NCI-H1694 treated with DMSO at 0.1 percent for 48 hours (cell line): ENCODE results near the gene KIF6.

ENCODE experiments used
- DNase-seq: peaks from one replicate; lab custom pipeline; 2025; lab: John Stamatoyannopoulos, UW

KIF6 gene

DNA sequence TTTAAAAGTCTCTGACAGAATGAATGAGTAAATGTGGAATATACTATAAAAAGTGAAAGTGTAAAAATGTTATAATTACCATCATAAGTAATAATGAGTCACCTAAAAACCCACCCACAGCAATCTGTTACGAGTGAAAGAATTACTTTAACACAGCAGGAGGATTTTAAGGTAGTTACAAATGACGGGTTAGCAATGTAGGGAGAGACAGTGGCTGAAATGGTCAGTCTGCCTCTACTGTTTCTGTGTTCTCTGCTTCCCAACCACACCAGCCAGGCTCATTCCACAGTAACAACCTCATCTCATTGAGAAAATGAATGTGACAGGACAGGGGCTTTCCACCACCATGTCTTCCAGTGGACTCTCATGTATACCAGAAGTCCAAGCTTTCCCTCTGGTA is 278.3 kb downstream of the KIF6 start:
- DNase-seq, result no peak

DNA sequence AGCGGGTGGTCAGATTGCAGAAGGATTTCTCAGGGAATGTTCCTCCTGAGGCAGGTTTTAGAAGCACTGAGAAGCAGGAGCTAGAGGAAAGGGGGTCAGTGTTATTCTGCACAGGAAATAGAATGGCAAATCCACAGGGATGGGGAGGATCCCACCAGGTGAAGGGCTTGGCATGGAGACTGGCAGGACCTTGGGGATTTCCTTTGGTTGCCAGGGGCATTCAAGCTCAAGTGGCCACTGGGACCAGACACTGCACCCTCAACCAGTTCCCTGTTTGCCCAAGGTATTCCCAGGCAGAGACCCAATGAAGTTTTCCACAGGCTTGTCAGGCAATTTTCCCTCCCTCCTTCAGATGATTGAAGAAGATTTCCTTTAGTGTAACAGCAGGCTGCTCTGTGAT is 279.5 kb downstream of the KIF6 start:
- DNase-seq, result no peak

DNA sequence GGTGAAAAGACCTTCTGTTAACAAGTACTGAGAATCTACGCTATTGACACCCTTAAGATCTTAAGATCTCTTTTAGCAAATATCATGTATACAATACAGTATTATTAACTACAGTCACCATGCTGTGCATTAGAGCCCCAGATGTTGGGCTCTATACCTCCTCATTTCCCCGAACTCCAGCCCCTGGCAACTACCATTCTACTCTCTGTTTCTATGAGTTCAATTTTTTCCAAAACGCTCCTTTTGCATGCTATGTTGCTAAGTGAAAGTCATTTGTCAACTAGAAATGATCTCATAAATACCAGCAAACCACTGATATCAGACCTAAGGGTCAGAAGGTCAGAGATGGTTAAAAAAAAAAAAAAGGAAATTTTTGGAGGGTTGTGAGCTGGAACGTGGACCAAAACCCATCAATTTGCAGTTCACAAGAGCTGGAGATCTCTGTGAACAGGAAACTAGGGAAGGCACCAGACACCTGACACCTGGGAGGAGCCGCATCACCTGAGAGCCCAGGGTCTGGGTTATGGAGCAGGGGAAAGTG is 280.7 kb downstream of the KIF6 start:
- no peak for DNase-seq

DNA sequence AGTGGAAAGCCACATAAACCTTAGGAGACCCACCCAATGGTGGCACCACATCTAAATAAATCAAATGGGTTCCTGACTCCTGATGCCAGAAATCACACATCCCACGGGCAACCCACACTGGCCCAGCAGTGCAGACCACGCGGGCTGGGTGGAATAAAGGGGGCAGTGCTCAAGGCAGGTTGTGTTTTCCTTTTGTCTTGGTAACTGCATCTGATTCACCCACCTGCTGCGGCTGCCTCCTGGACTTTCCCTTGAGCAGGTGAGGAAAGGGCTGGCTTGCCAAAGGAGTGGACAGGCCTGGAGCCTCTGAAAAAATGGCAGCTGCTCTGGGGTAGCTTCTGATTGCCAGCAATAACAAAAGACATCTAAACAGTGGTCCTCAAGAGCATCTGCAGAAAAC is 283.2 kb downstream of the KIF6 start:
- peak; percentile 24 for DNase-seq

DNA sequence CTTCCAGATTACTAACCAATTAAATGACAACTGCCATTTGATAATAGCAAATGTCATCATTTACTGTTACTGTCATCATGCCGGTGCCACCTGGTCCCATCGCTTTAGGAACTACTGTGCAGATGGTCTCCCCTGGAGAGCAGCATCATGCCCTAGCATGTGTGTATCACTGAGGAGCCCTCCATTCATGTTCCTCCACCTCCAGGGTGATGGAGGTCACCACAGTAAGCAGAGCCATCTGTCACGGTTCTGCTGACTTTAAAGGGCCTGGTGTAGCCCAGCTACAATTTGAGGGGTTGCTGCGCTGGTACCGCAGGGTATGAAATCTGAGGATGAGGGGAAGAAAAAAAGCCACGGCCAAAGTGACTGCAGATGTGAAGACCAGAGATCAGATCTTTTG is 283.9 kb downstream of the KIF6 start:
- DNase-seq, result peak; percentile 93

DNA sequence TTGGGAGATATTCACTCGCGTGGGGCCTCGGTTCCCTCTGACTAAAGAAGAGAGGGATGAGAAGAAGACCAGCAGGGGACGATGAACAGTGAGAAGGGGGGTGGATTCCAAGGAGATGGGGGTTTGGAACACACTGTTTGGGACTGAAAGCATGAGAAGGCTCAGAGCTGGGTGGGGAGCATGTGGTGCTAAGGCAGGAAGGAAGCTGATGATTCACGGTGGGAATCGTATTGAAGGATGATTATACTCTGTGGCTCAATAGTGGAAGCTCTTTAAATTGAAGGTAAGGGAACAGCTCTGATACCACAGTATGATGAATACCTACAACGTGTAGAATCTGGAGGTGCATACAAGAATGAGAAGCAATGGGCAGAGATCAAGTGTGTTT is 285.2 kb downstream of the KIF6 start:
- no peak for DNase-seq

DNA sequence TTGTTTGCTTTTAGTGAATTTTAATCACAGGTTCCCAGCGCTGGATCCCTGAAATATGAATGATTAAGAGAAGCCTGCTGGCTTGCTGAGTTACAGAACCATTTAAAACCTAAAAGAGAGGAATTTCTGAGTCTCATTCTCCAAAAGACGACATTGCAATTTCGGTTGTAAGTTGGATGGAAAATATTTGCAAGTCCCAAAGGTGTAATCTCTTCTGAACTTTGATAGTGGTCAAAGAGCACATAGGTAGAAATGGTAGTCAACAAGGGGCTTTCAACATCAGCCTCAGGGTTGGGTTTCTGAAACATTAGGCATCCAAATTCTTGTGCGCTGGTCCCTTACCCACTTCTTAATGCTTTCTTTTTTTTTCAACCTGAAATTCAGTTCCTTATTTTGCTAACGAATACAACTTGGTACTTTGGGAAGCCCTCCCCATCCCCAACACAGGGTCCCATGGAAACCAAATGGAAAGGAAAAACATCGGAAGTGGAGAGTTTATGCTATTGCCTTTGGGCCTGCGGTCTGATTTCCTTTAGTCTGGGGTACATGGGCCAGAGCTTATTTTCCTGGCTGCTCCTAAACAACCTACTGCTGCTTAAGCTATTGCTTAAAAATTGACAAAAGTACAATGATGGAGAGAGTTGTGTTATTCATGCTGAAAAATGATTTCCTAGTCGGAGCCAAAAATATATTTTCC is 285.7 kb downstream of the KIF6 start:
- DNase-seq, result no peak

DNA sequence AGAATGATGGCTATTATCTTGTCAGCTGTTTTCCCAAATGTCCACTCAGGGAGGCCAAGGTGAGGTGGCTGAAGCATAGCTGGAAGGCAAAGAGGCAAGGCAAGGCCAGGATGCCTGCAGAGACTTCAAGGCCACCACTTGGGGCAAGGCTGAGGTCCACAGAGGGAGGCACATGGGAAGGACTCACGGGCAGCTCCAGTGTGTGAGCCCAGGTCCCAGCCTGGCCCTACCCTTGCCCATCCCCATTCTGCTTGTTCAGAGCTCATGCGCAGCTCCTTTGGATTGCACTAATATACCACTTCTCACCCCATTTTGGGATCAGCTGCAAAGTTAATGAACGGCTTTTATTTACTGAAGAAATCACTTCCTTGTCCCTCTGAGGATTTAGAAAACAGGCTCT is 291.6 kb downstream of the KIF6 start:
- no peak for DNase-seq

DNA sequence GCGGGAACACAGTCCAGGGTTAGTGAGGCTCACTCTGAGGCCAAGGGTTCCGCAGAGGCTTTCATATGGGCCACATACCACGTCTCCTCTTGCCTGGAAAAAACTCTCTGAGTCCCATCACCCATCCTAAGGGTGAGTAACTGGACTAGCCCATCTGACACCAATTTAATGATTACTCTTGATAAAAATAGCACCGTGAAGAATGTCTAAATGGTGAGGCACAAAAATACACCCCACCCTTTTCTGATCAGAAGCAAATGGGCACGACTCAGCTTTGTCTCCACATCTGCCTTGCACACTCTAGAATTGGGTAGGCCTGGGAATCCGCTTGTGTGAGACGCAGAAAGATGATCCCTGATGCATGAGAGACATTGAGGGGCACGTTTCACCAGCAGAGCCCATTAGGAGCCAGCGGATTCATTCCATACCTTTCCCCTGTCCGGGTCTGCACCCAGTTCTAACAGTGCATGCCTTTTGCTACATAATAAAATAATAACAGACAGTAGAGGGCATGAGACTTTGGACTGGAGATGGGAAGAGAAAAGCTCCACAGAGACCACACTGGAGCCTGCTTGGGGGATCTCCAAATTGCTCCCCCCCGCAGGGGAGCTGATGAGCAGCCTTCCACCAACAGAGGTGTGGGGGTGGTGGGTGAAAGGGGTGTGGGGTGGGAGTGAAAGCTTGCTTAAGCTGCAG is 292.7 kb downstream of the KIF6 start:
- no peak for DNase-seq

DNA sequence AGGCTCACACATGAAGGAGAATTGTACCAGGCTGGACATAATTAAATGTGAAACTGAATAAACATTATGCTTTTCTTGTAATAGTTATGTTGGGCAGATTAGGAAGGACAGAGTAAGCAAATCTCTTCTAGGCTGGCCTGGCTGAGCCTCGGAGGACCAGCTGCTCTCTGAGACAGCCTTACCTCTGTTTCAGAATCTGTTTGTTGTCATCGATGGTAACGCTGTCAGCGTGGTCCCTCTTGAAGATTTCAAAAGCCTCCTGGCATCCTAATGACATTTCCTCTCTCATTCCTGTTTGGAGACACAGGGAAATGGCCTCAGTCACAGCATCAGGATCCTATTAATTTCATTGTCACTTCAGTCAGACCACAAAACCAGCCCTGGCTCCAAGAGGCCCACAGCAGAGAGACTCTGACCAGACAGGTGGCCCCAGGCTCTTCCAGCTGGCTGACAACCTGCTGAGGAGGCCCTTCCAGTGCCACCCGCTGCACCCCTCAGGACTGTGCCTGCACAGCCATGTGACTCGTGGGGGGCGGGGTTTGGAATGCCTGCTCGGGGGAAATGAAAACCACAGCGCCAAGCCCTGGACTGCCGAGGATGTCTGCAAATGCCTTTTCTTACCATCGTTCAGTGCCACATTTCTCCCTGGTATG is 294.2 kb downstream of the KIF6 start:
- no peak for DNase-seq

DNA sequence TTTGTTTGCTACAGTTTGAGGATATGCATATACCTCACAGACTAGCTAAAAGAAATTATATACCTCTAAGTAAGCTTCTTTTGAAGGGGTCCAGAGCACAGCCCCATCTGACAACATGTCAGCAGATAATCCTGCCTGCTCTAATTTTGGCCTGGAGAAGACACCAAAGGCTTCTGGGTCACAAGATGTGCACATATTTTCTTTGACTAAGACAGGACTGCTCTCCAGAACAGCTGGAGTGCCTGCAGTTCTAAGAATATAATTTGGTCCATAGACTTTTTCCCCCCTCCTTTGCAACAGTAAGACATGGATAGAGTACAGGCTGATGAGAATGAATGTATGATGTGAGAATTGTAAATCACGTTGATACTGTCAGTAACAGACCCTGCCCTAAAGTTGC is 294.8 kb downstream of the KIF6 start:
- DNase-seq, result no peak

DNA sequence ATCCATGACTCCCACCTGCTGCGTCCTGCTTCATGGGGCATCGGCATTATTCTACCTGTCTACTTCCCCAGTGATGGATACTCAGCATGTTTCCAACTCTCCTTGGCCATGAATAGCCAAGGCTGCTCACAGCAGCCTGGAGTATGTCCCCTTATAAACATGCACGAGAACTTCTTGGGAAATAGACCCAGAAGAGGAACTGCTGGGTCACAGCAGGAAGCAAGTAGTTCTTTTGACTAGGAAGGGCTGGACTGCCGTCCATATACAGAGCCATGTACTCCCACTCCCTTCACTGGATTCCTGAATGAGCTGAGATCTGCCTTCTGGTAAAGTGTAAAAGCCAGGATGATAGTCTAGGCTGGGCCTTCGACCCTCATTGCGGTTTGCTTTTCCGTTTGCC is 296.4 kb downstream of the KIF6 start:
- no peak for DNase-seq

DNA sequence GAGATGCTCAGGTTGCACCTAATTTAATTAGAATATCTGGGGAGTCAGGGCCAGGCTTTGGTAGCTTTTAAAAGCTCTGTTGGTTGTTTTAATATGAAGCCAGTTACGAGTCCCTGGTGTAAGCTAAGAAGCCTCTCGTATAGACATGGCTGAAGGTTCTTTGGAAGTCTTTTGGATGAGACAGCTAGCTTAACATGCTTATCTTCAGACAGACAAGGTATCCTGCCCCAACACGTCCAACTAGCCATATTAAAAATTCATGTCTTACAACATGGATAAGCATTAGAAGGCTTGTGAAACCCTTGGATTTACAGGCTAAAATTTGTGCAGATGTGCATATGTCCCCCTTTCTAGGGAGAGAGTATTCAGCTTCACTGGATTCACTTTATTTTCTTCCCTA is 297.1 kb downstream of the KIF6 start:
- DNase-seq, result no peak

DNA sequence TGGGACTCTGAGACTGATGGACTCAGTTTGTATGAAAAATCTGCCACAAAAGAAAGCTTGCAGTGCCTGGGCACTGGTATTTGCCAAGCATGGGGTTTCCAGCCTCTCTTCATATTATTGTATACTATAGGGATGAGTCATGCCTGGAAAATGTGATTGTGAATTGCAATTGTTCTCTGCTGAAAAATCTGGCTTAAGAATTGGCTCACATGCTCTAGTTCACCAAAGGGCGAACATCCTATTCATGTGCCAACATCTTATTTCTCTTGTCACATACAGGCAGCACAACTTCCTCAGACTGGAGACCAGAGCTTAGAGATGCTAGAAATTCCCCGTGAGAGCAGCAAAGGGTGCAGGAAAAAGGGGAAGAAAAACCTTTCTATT is 299.1 kb downstream of the KIF6 start:
- DNase-seq, result no peak

DNA sequence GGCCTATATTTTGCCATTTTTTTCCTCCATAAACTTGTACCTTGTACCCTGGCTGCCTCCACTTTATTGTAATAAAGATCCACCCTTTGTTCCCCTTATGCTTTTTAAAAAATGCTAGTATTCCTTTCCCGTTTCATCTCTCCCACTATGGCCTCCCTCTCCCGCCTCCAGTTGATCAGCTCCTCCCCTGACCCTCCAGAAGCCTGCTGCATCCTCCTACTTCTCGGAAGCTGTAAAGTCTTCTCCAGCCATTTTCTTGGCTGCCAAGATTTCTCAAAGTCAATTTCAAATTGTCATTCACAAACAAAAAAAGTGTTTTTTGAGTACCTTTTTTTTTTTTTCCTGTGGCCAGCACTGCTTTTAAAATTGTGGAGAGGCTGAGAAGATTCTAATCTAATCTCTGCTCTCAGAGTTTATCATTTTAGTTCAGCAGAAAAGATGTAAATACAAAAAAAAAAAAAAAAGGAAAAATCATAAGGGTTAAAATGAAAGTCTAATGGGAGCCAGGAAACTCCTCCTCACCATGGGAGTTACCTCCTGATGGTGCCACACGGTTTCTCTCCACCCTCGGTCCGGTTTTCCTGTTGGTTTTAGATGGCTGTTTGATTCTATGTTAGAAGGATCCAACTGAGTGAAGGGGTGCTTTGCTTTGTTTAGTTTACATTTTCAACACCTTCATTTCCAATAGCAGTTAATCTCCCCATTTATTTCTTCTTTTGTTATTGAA is 299.7 kb downstream of the KIF6 start:
- DNase-seq, result no peak

DNA sequence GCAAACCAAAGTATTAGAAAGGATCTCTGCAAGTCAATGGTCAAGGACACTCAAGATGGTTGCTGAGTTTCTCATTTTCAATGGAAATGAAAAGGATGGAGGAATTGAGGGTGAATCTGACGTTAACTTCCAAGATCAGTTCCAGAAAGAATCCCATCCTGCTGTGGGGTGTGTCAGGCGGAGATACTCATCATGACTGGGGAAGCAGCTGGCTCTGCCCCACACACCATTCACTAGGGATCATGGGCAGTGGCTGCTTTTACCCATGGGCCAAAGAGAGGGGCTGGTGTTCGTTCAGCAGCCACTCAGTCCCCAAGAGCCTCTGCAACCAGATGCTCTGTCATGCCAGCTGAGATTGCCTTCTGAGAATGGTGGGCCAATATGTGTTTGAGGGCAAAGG is 300.4 kb downstream of the KIF6 start:
- no peak for DNase-seq

DNA sequence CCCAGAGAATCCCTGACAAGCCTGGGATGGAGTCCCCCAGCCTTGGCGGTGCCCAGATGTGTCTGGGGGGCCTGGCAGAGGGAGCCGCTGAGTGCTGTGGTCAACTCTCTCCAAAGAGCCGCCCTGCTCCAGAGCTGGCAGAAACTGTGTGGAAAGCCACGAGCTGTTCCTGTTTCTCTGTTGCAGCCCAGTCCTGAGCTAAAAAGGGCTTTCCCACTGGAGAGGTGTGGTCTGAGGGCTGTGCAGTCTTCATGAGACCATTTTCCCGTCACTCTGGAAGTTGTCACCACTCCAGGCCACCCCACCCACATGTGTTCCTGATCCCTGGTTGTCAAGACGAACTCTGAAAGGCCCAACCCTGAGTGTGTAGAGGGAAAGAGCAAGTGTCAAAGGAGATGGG is 303.0 kb downstream of the KIF6 start:
- DNase-seq, result no peak

DNA sequence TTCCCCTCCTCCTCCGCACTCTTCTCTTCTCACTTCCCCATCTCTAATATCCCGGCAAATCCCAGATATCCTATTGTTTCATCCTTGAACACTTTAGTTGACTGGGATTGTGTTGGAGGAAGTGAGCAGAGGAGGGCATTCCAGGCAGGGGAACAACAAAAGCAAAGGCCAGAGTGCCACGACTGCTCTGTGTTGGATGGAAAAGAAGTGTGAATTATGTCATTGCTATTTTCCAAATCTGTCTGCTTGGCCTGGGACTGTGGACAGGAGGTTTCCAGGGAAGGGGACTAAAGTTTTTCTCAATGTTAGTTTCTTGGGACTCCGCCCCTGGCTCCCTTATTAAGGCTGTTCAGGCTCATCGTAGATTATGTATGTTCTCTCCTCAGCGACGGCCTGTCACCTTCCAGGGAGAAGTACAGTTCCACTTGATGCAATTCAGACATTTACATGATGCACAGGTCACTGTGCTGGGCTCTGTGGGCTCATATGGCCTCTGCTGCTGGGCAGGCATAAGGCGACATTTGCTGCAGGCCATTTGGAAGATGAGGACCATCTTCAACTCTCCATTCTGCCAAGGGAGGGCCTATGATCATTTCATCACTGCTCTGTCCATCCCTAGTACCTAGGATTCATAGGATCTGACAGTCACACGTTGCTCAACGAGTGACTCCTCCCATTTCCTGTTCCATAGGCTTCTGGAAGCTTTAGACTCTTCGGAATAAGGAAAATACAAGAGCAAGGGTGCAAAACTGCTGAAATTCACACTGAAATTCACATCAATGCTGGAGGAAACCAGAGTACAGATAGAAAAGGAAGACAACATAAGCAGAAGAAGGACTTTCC is 303.6 kb downstream of the KIF6 start:
- no peak for DNase-seq

DNA sequence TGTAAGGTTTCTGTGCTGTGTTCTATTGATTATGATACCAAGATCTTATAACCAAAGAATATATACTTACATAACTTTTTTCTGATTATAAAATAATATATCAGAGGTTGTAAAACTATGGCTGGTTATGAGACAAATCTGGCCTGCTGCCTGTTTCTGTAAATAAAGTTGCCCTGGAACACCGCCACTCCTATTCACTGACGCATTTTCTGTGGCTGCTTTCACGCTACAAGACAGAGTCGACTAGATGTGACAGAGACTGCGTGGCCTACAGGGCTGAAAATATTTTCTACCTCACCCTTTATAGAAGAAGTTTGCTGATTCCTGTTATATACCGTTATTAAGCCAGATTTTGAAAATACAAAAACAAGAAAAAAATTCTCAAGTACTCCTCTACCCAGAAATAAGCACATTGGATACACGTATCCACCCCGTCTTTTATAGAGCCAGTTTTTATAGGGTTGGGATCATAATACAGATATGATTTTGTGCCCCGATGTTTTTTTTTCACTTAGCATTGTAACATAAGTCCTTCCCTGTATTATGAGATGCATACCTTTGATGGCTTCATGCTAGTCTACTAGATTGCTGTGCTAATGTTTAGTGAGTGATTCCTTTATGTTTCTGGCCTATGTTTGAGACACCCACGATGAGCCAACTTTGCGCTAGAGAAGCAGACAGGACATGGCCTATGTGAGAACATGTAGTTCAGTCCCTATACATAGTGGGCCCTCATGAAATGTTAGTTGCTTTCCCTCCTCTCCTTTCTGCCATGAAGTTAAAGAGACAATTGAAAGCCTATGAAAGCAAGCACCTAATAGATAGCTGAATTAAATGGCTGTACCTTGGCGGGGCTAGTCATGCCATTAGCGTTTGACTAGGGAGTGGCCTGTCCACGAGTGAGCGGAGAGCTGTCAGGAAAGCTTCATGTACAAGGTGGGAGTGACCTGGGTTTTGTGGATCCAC is 304.6 kb downstream of the KIF6 start:
- no peak for DNase-seq

DNA sequence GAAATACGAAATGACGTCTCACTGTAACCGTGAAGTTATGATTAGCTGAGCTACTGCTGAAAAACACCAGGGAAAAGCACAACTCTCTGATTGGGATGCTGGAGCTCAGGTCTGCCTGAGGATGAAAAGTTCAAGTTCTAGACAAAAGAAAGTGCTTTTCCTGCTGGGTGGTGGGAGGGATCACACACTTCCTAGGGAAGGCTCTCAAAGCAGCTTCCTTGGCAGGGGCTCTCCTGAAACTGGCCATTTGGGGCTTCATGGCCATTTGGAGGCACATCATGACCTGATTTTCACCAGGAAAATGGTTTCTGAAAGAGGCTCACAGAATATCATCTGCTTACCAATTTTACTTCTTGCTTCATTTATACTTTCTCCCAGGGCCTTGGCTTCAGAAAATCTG is 305.6 kb downstream of the KIF6 start:
- DNase-seq, result no peak

DNA sequence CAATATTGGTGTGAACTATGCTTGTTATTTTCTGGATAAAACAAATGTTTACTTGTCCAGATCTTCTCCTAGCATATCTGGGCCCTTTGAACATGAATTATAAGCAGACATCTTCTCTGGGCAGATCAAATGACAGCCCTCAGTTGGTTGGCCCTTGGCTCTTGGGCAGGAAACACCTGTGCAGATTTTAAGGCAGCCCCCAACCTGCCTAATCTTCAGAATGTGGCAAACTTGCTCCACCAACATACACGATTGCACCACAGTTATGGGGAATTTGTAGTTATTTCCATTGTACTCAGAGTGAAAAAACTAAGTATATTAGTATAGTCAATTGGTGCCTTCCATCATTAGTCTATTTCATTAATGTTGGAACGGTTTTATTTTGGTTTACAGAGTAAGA is 307.8 kb downstream of the KIF6 start:
- no peak for DNase-seq
